H9 (cell line): ENCODE measurements around the gene PXDN. TPM values are rescaled to one million over a fixed set of nuclear protein-coding genes. Genes with fewer than 3 reads are reported as not detected.

Experiments used
- DNase-seq: peaks from one replicate; pipeline ENCODE4 v3.0.0-alpha.2; 2017
- H2AFZ ChIP-seq: one replicate; pipeline ENCODE4 v1.6.1; 2013; ENCODE audit warnings: mild to moderate bottlenecking, low read length, control low read depth, moderate library complexity
- H2AK5ac ChIP-seq: 2 replicates; pipeline ENCODE4 v1.6.1; 2013; ENCODE audit warnings: low read length, control low read depth, mixed read lengths; ENCODE audit not compliant: insufficient read length
- H2BK120ac ChIP-seq: one replicate; pipeline ENCODE4 v1.6.1; 2013; ENCODE audit warnings: low read depth, mild to moderate bottlenecking, low read length, control low read depth, inconsistent platforms; ENCODE audit not compliant: poor library complexity, severe bottlenecking
- H2BK12ac ChIP-seq: 2 replicates; pipeline ENCODE4 v1.6.1; 2013; ENCODE audit warnings: low read length, control low read depth, mixed read lengths, low read depth; ENCODE audit not compliant: insufficient read length
- H2BK15ac ChIP-seq: 2 replicates; pipeline ENCODE4 v1.6.1; 2013; ENCODE audit warnings: low read depth, low read length, control low read depth
- H2BK20ac ChIP-seq: one replicate; pipeline ENCODE4 v1.6.1; 2013; ENCODE audit warnings: low read depth, mild to moderate bottlenecking, low read length, control low read depth, inconsistent platforms; ENCODE audit not compliant: poor library complexity, severe bottlenecking
- H2BK5ac ChIP-seq: 2 replicates; pipeline ENCODE4 v1.6.1; 2013; ENCODE audit warnings: low read length, control low read depth, mixed read lengths; ENCODE audit not compliant: insufficient read length
- H3K14ac ChIP-seq: 2 replicates; pipeline ENCODE4 v1.6.1; 2013; ENCODE audit warnings: low read length, control low read depth; ENCODE audit not compliant: insufficient read depth
- H3K18ac ChIP-seq: 2 replicates; pipeline ENCODE4 v1.6.1; 2013; ENCODE audit warnings: low read depth, mild to moderate bottlenecking, mixed read lengths, low read length, control low read depth; ENCODE audit not compliant: insufficient read length
- H3K23ac ChIP-seq: 2 replicates; pipeline ENCODE4 v1.6.1; 2013; ENCODE audit warnings: low read length, control low read depth, mixed read lengths, low read depth; ENCODE audit not compliant: insufficient read length
- H3K23me2 ChIP-seq: 2 replicates; pipeline ENCODE4 v1.6.1; 2013; ENCODE audit warnings: low read depth, mild to moderate bottlenecking, mixed read lengths, low read length, control low read depth; ENCODE audit not compliant: insufficient read length, poor library complexity, severe bottlenecking
- H3K27ac ChIP-seq: 2 replicates; pipeline ENCODE4 v1.5.1; 2013; ENCODE audit warnings: low read length, control low read depth, mixed read lengths, low read depth; ENCODE audit not compliant: insufficient read length
- H3K27me3 ChIP-seq: 2 replicates; pipeline ENCODE4 v1.6.1; 2013; ENCODE audit warnings: low read length, control low read depth, inconsistent platforms; ENCODE audit not compliant: insufficient read depth
- H3K4ac ChIP-seq: 2 replicates; pipeline ENCODE4 v1.6.1; 2013; ENCODE audit warnings: low read depth, mild to moderate bottlenecking, control low read depth, inconsistent platforms, low read length, moderate library complexity
- H3K4me1 ChIP-seq: 2 replicates; pipeline ENCODE4 v1.6.1; 2013; ENCODE audit warnings: low read length, control low read depth, inconsistent platforms; ENCODE audit not compliant: insufficient read depth
- H3K4me2 ChIP-seq: 2 replicates; pipeline ENCODE4 v1.6.1; 2013; ENCODE audit warnings: low read length, control low read depth, mixed read lengths; ENCODE audit not compliant: insufficient read length, insufficient read depth
- H3K56ac ChIP-seq: 2 replicates; pipeline ENCODE4 v1.6.1; 2013; ENCODE audit warnings: low read depth, mild to moderate bottlenecking, mixed read lengths, low read length, control low read depth; ENCODE audit not compliant: insufficient read length
- H3K79me1 ChIP-seq: 2 replicates; pipeline ENCODE4 v1.6.1; 2013; ENCODE audit warnings: low read depth, mild to moderate bottlenecking, moderate library complexity, low read length, control low read depth, inconsistent platforms; ENCODE audit not compliant: insufficient read depth, poor library complexity, severe bottlenecking
- H3K79me2 ChIP-seq: 2 replicates; pipeline ENCODE4 v1.6.1; 2013; ENCODE audit warnings: low read length, control low read depth, inconsistent platforms; ENCODE audit not compliant: insufficient read depth
- H3K9ac ChIP-seq: 2 replicates; pipeline ENCODE4 v1.6.1; 2013; ENCODE audit warnings: low read length, control low read depth, mixed read lengths; ENCODE audit not compliant: insufficient read length; ENCODE audit errors: extremely low read depth
- H3K9me3 ChIP-seq: one replicate; pipeline ENCODE4 v1.6.1; 2013; ENCODE audit warnings: low read depth, low read length, inconsistent platforms; ENCODE audit not compliant: control insufficient read depth
- H3T11ph ChIP-seq: one replicate; pipeline ENCODE4 v1.6.1; 2013; ENCODE audit warnings: mild to moderate bottlenecking, low read length, control low read depth, inconsistent platforms
- H4K20me1 ChIP-seq: one replicate; pipeline ENCODE4 v1.6.1; 2013; ENCODE audit not compliant: control insufficient read depth, insufficient read length, insufficient read depth
- H4K5ac ChIP-seq: 2 replicates; pipeline ENCODE4 v1.6.1; 2013; ENCODE audit warnings: low read depth, mild to moderate bottlenecking, mixed read lengths, low read length, control low read depth; ENCODE audit not compliant: insufficient read length
- H4K8ac ChIP-seq: replicated peaks from 2 replicates; pipeline ENCODE4 v1.6.1; 2013; ENCODE audit warnings: low read length, control low read depth, mixed read lengths, low read depth; ENCODE audit not compliant: insufficient read length
- H4K91ac ChIP-seq: 2 replicates; pipeline ENCODE4 v1.6.1; 2013; ENCODE audit warnings: low read depth, mild to moderate bottlenecking, moderate library complexity, mixed read lengths, low read length, control low read depth; ENCODE audit not compliant: insufficient read length
- H3K27ac Mint-ChIP-seq, 3 experiments: 2 replicates in 2 of 3; 3 replicates in 1 of 3; pipeline ENCODE4 v1.8.0; 2020 to 2021; ENCODE audit warnings: mixed read lengths in 3 of 3, mild to moderate bottlenecking in 1 of 3, moderate library complexity in 1 of 3
- H3K27me3 Mint-ChIP-seq: 2 replicates; pipeline ENCODE4 v1.8.0; 2021; ENCODE audit warnings: low read depth, mild to moderate bottlenecking, moderate library complexity, mixed read lengths
- H3K36me3 Mint-ChIP-seq, 3 experiments: 2 replicates in 2 of 3; 3 replicates in 1 of 3; pipeline ENCODE4 v1.8.0; 2020 to 2021; ENCODE audit warnings: low read depth in 3 of 3, mixed read lengths in 3 of 3; ENCODE audit not compliant: insufficient read depth in 1 of 3
- H3K4me1 Mint-ChIP-seq, 2 experiments: 2 replicates each; pipeline ENCODE4 v1.8.0; 2020; ENCODE audit warnings: mixed read lengths in 2 of 2
- H3K4me3 Mint-ChIP-seq, 2 experiments: 2 replicates in 1 of 2; 3 replicates in 1 of 2; pipeline ENCODE4 v1.8.0; 2020 to 2021; ENCODE audit warnings: mild to moderate bottlenecking in 2 of 2, mixed read lengths in 2 of 2, moderate library complexity in 1 of 2
- H3K9me3 Mint-ChIP-seq, 2 experiments: 2 replicates in 1 of 2; 3 replicates in 1 of 2; pipeline ENCODE4 v1.8.0; 2020; ENCODE audit warnings: mild to moderate bottlenecking in 2 of 2, mixed read lengths in 2 of 2, moderate library complexity in 1 of 2
- CTCF ChIP-seq: fragments of 200-600 bp; sonication (generic); conservative IDR thresholded peaks from 3 replicates; pipeline ENCODE4 v1.8.0; 2021; ENCODE audit warnings: antibody characterized with exemption, mild to moderate bottlenecking
- WGBS: extraction: QIAGEN DNeasy Blood & Tissue Kit; methylation state at CpG from one replicate; pipeline ENCODE4 v1.1.7; 2013; ENCODE audit warnings: missing lambda C conversion rate, low lambda C conversion rate, mixed read lengths; ENCODE audit not compliant: insufficient read length; ENCODE audit errors: extremely low coverage; 5-methylcytosine and 5-hydroxymethylcytosine counted together
- total RNA-seq: library from RNA; stranded (reverse); gene quantifications from 2 replicates; pipeline ENCODE4 v1.2.1, GENCODE V29; 2021

Gene PXDN
- total RNA-seq, 1 experiment from 2014 or later = 146 TPM

- Histone ChIP-seq H3K14ac (no peak overlapping the region), H3K4ac (no peak overlapping the region), H3T11ph (no peak overlapping the region), H4K5ac (no peak overlapping the region), H3K9me3 (peaks cover 16% of the 10 kb centered on the region), H3K9ac (no peak overlapping the region), H3K79me1 (no peaks in the 10 kb centered on the region), H2BK20ac (no peak overlapping the region), H3K79me2 (no peaks in the 10 kb centered on the region), H4K91ac (no peak overlapping the region), H2AK5ac (no peak overlapping the region), H4K8ac (no peak overlapping the region), H3K23ac (no peak overlapping the region), H3K18ac (no peak overlapping the region), H3K56ac (no peak overlapping the region), H2BK5ac (no peak overlapping the region), H2BK120ac (no peak overlapping the region), H3K27me3 (no peaks in the 10 kb centered on the region), H3K23me2 (no peaks in the 10 kb centered on the region), H2BK12ac (no peak overlapping the region), H2BK15ac (no peak overlapping the region), H3K4me1 (no peaks in the 10 kb centered on the region), H4K20me1 (no peaks in the 10 kb centered on the region), H2AFZ (no peak overlapping the region), H3K4me2 (no peak overlapping the region), H3K27ac (no peak overlapping the region)
- DNase-seq = no peak
- Mint-ChIP-seq H3K4me3 (no peak overlapping the region), H3K27ac (no peak overlapping the region), H3K9me3 (peaks cover 42 to 43% of the 10 kb centered on the region in 2 experiments), H3K36me3 (peaks cover 12 to 35% (median 19%) of the 10 kb centered on the region in 3 experiments), H3K4me1 (peaks cover 7 to 10% of the 10 kb centered on the region in 2 experiments), H3K27me3 (peaks cover 18% of the 10 kb centered on the region)
- WGBS = no CpG with 5 or more reads among the region's 18 CpGs
- no peak for TF ChIP-seq CTCF
These were observed 11.3 kb upstream of the PXDN start for GRCh38 chr2:1755436-1756191.
